Activated CD8-positive, alpha-beta memory T cell treated with anti-CD3 and anti-CD28 coated beads for 48 hours (primary cell): Measurements from ENCODE around the gene MYL11.

Experiments
- DNase-seq, 3 experiments: peaks; one replicate each; pipeline ENCODE4 v3.0.0-alpha.2; 2020; ENCODE audit warnings: low read depth in 2 of 3, low spot score in 2 of 3

Gene MYL11

GRCh38 chr16:30369938-30370455, 4.6 kb upstream of the MYL11 start:
- DNase-seq = no peak

- peak; percentile 93 to 97 (median 96) for DNase-seq
Observed at GRCh38 chr16:30370456-30371247, 4.0 kb upstream of the MYL11 start, which contains the start of gene TBC1D10B. TBC1D10B (minus strand) TSS chr16:30370494; CDS start chr16:30370183, 311 bp downstream.

GRCh38 chr16:30371248-30371816, 3.3 kb upstream of the MYL11 start:
- DNase-seq = no peak

- no peak for DNase-seq
Observed at GRCh38 chr16:30372038-30372712, 2.4 kb upstream of the MYL11 start.

GRCh38 chr16:30372725-30373124, 1.9 kb upstream of the MYL11 start:
- DNase-seq = no peak

GRCh38 chr16:30375864-30376263, 1.3 kb downstream of the MYL11 start:
- no peak for DNase-seq

GRCh38 chr16:30376461-30376902, 1.9 kb downstream of the MYL11 start:
- DNase-seq = no peak

GRCh38 chr16:30377050-30377811, 2.6 kb downstream of the MYL11 start:
- no peak for DNase-seq

- peak; percentile 61 to 72 (median 62) for DNase-seq
Observed at GRCh38 chr16:30377812-30378235, 3.2 kb downstream of the MYL11 start.

- DNase-seq = peak; percentile 98 to 100 (median 99)
Observed at GRCh38 chr16:30378236-30379157, 3.9 kb downstream of the MYL11 start.

GRCh38 chr16:30379158-30379783, 4.7 kb downstream of the MYL11 start:
- DNase-seq = no peak

GRCh38 chr16:30380072-30380802, 5.6 kb downstream of the MYL11 start:
- no peak for DNase-seq

GRCh38 chr16:30380803-30381208, 6.2 kb downstream of the MYL11 start:
- no peak for DNase-seq

GRCh38 chr16:30381291-30382041, 6.9 kb downstream of the MYL11 start:
- no peak for DNase-seq

- DNase-seq = peak; percentile 59 to 61 (median 60)
Observed at GRCh38 chr16:30382111-30382881, 7.7 kb downstream of the MYL11 start, which contains the start of gene SEPTIN1. SEPTIN1 (minus strand) TSS chr16:30382561; CDS start chr16:30382542, 19 bp downstream.

- DNase-seq = no peak
Observed at GRCh38 chr16:30383521-30383920, 8.9 kb downstream of the MYL11 start.

GRCh38 chr16:30394592-30395154, 20.1 kb downstream of the MYL11 start:
- no peak for DNase-seq
